ENCODE measurements around the gene SAMD9L.

- TF ChIP-seq POLR2A (IDR thresholded peaks at IDR 0.05) (no peak), CTCF (IDR thresholded peaks at IDR 0.05) (no peak)
These were observed 15.2 kb downstream of the SAMD9L start for GRCh38 chr7:93133005-93133404.

All from esophagus squamous epithelium (tissue), 4 donors.